HG03103 (cell line): ENCODE measurements around the gene OS9.

Experiments used
- ATAC-seq: cut with Tn5 transposase; IDR thresholded peaks from one replicate; pipeline ENCODE4 v1.9.1; 2021; ENCODE audit warnings: low read depth; ENCODE audit not compliant: unreplicated experiment

OS9 gene

DNA sequence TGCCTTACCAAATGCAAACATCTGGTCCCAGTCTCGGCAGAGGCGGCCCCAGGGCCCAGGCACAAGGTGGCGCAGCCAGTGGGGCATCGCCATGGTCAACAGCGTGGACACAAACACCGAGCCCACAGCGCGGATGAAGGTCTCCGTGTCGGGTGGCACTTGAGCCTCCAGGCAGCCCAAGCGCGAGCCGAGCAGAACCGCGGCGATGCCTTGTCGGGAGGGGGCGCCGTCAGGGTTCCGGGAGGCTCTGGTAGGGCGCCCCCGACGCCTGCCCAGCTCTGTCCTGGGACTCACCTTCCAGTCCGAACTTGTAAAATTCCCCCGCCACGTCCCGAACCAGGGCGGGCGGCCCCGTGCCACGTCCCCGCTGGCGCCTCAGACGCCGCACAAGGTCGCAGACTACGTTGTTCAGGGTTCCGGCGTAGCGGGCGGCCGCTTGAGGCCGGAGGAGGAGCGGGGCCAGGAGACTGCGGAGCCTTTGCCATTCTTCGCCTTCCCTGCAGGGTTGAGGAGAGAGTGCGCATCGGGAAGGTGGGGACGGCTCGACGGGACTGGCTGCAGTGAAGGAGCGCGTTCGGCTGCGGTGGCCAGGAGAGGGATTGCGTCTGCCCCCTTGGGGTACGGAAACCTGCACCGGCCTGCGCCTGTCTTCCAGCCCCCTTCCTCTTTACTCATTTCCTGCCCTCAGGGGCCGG lies 71.2 kb downstream of the OS9 start:
- ATAC-seq, result peak; percentile 60

DNA sequence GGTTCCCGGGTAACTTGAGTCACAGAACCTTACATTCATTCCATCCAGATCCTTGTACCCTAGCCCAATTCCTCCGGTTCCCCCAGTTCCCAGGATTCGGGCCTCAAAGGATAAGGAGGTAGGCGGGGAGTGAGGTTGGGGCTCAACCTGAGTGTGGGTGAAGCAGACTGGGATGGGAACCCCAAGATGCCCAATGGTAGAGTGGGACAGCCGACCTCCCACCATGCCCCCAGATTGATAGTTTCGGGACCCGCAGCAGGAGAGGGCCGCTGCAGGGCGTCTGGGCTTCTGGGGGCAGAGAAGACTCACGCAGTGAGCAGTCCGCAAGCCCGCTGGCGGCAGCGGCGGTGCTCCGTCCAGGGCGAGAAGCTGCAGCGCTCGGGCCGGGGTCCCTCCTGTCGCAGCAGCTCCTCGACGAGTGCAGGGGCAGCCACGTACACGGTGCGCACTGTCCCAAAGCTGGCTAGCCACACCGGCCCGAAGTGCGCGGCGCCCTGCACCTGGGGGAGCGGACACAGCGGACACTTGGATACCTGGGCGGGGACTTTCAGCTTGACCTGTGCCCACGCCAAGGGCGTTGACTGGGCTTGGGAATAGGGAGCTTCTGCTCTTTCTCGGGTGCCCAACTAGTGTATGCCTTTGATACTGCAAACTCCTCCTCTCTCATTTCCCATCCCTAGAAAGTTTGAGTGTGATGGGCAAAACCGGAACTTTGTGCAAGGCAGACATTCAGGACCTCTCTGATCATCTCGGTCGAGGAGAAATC lies 71.9 kb downstream of the OS9 start:
- no peak for ATAC-seq

DNA sequence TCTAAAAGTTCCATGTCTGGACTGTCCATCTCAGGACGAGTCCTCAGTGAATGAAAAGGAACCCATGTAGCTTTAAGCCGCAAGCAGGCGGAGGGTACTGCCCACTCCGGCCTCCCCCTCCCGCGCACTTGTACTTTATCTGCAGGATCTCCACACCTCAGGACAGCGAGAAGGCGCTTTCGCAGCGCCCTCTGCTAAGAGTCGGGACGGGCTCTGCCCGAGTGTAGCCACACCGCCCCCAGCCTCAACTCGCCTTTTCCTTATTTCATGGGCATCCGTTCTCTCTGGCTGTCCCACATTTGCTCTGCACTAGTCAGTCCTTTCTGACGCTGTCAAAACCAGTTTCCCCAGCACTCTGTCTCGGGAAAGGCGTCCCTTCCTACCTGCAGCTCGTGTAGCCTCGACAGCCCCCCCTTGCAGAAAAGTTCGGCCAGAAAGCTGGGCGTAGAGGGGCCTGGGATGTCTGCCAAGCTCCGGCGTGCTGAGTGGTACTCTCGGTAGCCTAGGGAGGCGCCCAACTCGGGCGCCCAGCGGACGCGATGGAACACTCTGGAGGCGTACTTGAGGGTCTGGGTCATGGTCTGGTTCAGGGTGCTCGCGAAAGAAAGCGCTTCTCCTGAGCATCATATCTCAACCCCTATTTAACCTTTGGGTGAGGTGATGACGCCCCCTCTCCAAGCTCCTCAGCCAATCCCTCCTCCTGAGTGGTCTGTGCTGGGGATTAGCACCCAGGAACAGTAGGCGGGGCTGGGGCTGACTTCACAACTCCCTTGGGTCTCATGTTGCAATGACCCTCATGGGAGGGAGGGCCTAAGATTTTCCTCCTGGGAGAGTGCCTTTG lies 72.8 kb downstream of the OS9 start, which contains the start of gene CYP27B1:
Gene CYP27B1, minus strand, starts transcription at position 615 of the 841 bp plus-strand sequence. Its CDS starts 37 bp downstream, at position 578.
- no peak for ATAC-seq

DNA sequence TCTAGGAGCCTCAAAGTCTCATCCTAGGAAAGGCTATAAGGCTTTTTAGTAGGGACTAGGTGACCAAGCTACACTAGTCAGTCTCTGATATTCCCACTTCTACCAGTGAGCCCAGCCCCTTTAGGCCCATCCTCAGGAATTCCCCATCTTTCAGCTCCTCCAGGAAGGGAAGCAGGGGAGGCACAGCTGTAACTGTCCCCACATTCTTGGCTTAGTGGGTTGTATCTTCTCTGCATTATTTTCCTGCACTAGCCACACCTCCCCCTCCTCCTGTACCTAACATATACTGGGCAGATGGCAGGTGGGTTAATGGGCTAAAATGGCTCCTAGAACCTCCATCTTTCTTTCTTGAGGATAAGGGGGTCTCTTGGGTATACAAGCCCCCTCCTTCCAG lies 73.4 kb downstream of the OS9 start:
- ATAC-seq, result no peak

DNA sequence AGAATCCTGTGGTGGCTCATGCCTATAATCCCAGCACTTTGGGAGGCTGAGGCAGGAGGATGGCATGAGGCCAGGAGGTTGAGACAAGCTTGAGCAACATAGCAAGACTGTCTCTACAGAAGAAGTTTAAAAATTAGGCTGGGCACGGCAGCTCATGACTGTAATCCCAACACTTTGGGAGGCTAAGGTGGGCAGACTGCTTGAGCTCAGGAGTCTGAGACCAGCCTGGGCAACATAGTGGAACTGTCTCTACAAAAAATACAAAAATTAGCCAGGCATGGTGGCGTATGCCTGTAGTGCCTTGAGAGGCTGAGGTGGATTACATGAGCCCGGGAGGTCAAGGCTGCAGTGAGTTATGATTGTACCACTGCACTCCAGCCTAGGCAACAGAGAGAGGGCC lies 73.9 kb downstream of the OS9 start:
- no peak for ATAC-seq

DNA sequence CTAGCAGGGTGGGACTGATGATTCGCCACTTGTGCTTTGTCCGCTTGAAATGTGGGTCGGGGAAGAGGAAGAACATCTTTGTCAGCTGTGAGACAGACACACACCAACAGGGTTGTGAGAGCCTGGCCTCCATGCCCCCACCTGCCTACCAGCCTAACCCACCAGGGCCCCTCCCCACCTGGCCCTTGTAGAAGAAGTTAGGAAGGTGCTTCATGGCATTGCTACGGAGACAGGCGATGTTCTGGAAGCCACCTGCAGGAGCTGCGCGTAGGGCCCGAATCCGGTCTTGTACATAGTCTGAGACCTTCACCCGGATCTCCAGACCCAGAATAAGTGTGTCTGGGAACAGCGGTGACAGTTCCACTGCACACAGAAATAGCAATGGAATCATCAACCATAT lies 75.7 kb downstream of the OS9 start:
- no peak for ATAC-seq

DNA sequence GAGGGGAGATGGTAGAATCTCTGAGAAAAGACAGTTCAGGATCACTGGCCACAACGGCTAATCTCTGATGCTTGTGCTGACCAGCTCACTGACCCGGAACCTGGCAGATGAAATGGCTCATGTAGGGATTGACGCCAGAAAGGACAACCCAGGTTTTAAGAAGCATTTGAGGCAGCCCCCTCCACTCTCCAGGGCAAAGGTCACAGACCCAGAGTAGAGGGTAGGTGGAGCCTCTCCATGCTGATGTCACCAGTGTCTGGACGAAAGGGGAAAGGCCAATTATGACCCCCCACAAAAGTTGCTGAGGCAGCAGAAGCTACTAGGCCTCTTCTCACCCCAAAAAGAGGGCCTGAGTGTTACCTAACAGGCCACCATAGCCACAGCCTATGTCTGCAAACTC lies 76.8 kb downstream of the OS9 start:
- no peak for ATAC-seq
